ENCODE measurements around the gene HTRA1.

DNA sequence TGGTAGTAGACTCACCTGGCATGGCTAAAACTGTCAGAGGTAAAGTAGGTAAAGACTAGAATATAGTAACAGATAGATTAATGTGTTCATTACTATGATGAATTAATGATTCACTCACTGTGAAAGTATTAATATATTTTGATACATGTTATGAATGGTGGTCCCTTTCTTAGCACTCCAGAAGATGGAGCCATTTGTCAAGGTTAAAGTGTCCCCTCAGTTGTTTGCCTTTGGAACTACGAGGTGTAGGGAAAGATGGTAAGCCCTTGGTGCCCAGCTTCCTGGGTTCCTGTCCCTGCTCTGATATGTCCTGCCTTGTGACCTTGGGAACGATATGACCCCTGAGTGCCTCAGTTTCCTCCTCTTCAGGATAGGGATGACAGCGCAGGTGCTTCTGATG is 49.4 kb downstream of the HTRA1 start:
- TF ChIP-seq, protein P1, sequence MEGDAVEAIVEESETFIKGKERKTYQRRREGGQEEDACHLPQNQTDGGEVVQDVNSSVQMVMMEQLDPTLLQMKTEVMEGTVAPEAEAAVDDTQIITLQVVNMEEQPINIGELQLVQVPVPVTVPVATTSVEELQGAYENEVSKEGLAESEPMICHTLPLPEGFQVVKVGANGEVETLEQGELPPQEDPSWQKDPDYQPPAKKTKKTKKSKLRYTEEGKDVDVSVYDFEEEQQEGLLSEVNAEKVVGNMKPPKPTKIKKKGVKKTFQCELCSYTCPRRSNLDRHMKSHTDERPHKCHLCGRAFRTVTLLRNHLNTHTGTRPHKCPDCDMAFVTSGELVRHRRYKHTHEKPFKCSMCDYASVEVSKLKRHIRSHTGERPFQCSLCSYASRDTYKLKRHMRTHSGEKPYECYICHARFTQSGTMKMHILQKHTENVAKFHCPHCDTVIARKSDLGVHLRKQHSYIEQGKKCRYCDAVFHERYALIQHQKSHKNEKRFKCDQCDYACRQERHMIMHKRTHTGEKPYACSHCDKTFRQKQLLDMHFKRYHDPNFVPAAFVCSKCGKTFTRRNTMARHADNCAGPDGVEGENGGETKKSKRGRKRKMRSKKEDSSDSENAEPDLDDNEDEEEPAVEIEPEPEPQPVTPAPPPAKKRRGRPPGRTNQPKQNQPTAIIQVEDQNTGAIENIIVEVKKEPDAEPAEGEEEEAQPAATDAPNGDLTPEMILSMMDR (IDR thresholded peaks at IDR 0.05): no peak
- TF ChIP-seq POLR2A (IDR thresholded peaks at IDR 0.05): no peak

Measured in thyroid gland (tissue), 4 donors.